ENCODE data around the gene FNIP2. TPM values are rescaled to one million over a fixed set of nuclear protein-coding genes. Genes with fewer than 3 reads are reported as not detected.
A peak's percentile ranks its signal among the peaks of the same experiment; 100 is the strongest.

Gene FNIP2
- total and polyA plus RNA-seq, 10 of the 15 experiments (the other 5 are each of a cell fraction or from before 2014, with no cell fraction given) = 0.03 to 0.38 (median 0.15) TPM

- RAD21 ChIA-PET (ENCODE audit: unreplicated experiment) = interaction anchor here (0.9 to 2.5 kb wide), 7 partner anchors 9 to 313 kb away, joined by 3 to 33 read pairs (median 3); no protein-coding TSS in a partner anchor
- Histone ChIP-seq H3K36me3 (ENCODE audit: control insufficient read depth in 2 of 2, insufficient read depth in 2 of 2, low read length in 1 of 2) (no peaks in the 10 kb centered on the region), H3K79me2 (ENCODE audit: control insufficient read depth, insufficient read depth, low read length) (no peaks in the 10 kb centered on the region), H3K9me3 (replicated peaks; ENCODE audit: control insufficient read depth, insufficient read depth, low read length) (no peaks in the 10 kb centered on the region), H3K27ac (ENCODE audit: control insufficient read depth, insufficient read depth) (peak overlapping the region; percentile 19; the same call in 1 of the 2 replicates), H3K9ac (ENCODE audit: control insufficient read depth, insufficient read depth, low read length) (no peak overlapping the region), H3K4me1 (ENCODE audit: control insufficient read depth, insufficient read depth, low read length) (peaks cover 12% of the 10 kb centered on the region), H3K4me3 (no peak overlapping the region), H4K20me1 (ENCODE audit: control insufficient read depth, insufficient read depth) (no peaks in the 10 kb centered on the region), H3K27me3 (replicated peaks in 1 of 2; ENCODE audit: control insufficient read depth in 2 of 2, insufficient read depth in 2 of 2, low read length in 1 of 2) (no peaks in the 10 kb centered on the region), H3K4me2 (ENCODE audit: control insufficient read depth, insufficient read depth) (no peak overlapping the region), H2AFZ (ENCODE audit: control insufficient read depth, low read depth, low read length) (peak overlapping the region; percentile 48)
- CTCF ChIA-PET = interaction anchor here (0.9 to 5.5 kb wide), 6 partner anchors 8 to 164 kb away, joined by 3 to 26 read pairs (median 3); no protein-coding TSS in a partner anchor
- in situ Hi-C loops (cut with MboI) (no loop called here), intact Hi-C loops (cut with micrococcal nuclease; ENCODE audit: unreplicated experiment) (loop anchor here (5.0 kb wide), 1 partner anchor 42 kb away; no protein-coding TSS in a partner anchor)
- BruUV-seq (replicated peaks) = no TSS peak
- SMC1A ChIA-PET (ENCODE audit: uncharacterized antibody, unreplicated experiment) = interaction anchor here (0.6 to 2.8 kb wide), 13 partner anchors 9 to 578 kb away, joined by 3 to 21 read pairs (median 3); no protein-coding TSS in a partner anchor
- POLR2A ChIA-PET = interaction anchor here (0.5 to 2.0 kb wide), 5 partner anchors 116 to 341 kb away, joined by 3 to 8 read pairs (median 4); no protein-coding TSS in a partner anchor
- FAIRE-seq (peak; percentile 23), DNase-seq (ENCODE audit: low read depth, low spot score) (peak; percentile 59), ATAC-seq (peak; percentile 41)
- WGBS (ENCODE audit: insufficient coverage, insufficient replicate concordance, low lambda C conversion rate, missing lambda C conversion rate) = 15% methylated on average over 5 of the region's 5 CpGs
- TF ChIP-seq MEF2B (IDR thresholded peaks at IDR 0.05; ENCODE audit: partially characterized antibody, poor library complexity, severe bottlenecking) (peak; percentile 99), SPI1 (IDR thresholded peaks at IDR 0.05; ENCODE audit: borderline replicate concordance, insufficient read depth, low read depth, low read length) (peak; percentile 41; the same call in 1 of the 2 replicates), RFX5 (IDR thresholded peaks at IDR 0.05; ENCODE audit: low read depth, low read length) (no peak), BMI1 (IDR thresholded peaks at IDR 0.05; ENCODE audit: borderline replicate concordance) (0 out of 2 replicates have a peak, but pooled peaks have one; percentile 47), SUPT20H (IDR thresholded peaks at IDR 0.05; ENCODE audit: borderline replicate concordance, control insufficient read depth, low read depth, low read length) (no peak), IKZF2 (IDR thresholded peaks at IDR 0.05) (peak in 1 of 2 experiments; percentile 41; a peak in 1 of 4 replicates), YY1 (IDR thresholded peaks at IDR 0.05; ENCODE audit: low read depth, low read length) (no peak), SIX5 (IDR thresholded peaks at IDR 0.05; ENCODE audit: low read depth, low read length, severe bottlenecking) (no peak), DPF2 (IDR thresholded peaks at IDR 0.05) (peak; percentile 46), EGR1 (IDR thresholded peaks at IDR 0.05; ENCODE audit: borderline replicate concordance in 1 of 2, low read depth in 2 of 2, low read length in 2 of 2) (no peak), RBBP5 (conservative IDR thresholded peaks at IDR 0.05) (no peak), FOXM1 (IDR thresholded peaks at IDR 0.05; ENCODE audit: low read depth, low read length) (peak; percentile 36; the same call in 1 of the 2 replicates), CUX1 (IDR thresholded peaks at IDR 0.05; ENCODE audit: insufficient replicate concordance, low read depth, low read length) (peak; percentile 74), SREBF2 (IDR thresholded peaks at IDR 0.05; ENCODE audit: low read length) (no peak), EZH2 (IDR thresholded peaks at IDR 0.05; ENCODE audit: borderline replicate concordance, control insufficient read depth, low read depth, low read length) (no peak), TCF12 (IDR thresholded peaks at IDR 0.05; ENCODE audit: low read depth, low read length) (0 out of 2 replicates have a peak, but pooled peaks have one; percentile 6), ATF2 (IDR thresholded peaks at IDR 0.05; ENCODE audit: low read length) (peak; percentile 68)
Observed at GRCh38 chr4:158865520-158866177, 96.8 kb downstream of the FNIP2 start.

Measured in GM12878 (cell line).